GM12872 (cell line): ENCODE measurements around the gene ESRRG.

ENCODE experiments used
- TF ChIP-seq, protein P1 (sequence below): IDR thresholded peaks from 3 replicates; pipeline ENCODE4 v1.5.1; 2011; ENCODE audit warnings: low read depth, mild to moderate bottlenecking, low read length, moderate library complexity; ENCODE audit not compliant: insufficient read depth

ESRRG gene

GRCh38 chr1:216560527-216560926 is 162.7 kb downstream of the ESRRG start:
- TF ChIP-seq, protein P1, sequence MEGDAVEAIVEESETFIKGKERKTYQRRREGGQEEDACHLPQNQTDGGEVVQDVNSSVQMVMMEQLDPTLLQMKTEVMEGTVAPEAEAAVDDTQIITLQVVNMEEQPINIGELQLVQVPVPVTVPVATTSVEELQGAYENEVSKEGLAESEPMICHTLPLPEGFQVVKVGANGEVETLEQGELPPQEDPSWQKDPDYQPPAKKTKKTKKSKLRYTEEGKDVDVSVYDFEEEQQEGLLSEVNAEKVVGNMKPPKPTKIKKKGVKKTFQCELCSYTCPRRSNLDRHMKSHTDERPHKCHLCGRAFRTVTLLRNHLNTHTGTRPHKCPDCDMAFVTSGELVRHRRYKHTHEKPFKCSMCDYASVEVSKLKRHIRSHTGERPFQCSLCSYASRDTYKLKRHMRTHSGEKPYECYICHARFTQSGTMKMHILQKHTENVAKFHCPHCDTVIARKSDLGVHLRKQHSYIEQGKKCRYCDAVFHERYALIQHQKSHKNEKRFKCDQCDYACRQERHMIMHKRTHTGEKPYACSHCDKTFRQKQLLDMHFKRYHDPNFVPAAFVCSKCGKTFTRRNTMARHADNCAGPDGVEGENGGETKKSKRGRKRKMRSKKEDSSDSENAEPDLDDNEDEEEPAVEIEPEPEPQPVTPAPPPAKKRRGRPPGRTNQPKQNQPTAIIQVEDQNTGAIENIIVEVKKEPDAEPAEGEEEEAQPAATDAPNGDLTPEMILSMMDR: no peak

DNA sequence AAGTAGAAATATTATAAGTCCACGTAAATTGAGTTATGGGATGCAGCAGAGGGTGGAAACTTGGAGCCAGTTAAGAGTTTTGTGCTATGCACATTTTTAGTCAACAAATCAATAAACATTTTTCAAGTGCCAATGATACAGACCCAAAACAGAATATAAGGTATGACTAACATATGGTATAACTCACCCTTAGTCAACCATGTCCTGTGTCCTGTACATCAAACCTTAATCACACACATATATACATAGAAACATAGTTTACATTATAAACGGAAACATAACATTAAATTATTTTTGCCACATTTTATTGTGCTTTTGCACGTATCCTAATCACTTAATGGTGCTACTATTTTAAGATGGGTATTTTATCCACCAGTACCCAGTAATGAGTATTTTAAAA is 163.9 kb downstream of the ESRRG start:
- TF ChIP-seq, protein P1: no peak

DNA sequence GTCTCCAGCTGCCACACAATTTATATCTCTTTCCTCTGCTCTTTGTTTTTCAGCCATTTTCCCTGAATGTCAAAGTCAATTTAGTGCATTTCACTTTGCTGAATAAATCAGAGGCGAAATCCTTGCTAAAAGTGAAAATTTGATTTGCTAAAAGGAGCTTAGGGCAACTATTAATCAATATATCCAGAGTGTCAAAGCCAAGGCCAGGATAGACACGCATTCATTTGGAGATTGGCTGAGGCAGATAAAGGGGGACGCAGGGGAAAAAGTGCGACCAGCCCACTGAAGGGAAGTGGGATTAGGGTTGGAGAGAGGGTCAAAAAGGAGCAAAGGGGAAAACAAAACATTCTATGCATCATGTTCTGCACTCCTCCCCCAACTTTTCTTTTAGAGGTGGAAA is 167.6 kb downstream of the ESRRG start:
- TF ChIP-seq, protein P1: no peak

DNA sequence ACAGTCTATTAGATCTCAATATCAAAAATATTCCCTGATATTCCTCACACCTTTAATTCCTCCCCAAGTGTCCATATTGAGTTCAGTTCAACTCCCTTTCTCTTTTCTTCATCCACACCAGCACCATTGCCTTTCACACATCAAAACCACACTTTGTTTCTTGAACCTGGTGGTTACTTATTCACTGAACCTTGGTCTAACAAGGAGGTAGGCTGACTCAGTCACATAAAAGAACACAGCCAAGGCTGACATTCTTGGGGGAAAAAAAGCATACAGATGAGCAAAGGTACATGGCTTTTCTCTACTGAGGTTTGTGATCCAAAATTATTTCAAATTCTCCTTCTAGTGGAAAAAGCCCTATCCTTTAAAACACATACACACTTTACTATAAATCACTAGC is 168.3 kb downstream of the ESRRG start:
- TF ChIP-seq, protein P1: no peak

- TF ChIP-seq, protein P1: no peak
Observed at GRCh38 chr1:216553766-216554165, 169.5 kb downstream of the ESRRG start.

DNA sequence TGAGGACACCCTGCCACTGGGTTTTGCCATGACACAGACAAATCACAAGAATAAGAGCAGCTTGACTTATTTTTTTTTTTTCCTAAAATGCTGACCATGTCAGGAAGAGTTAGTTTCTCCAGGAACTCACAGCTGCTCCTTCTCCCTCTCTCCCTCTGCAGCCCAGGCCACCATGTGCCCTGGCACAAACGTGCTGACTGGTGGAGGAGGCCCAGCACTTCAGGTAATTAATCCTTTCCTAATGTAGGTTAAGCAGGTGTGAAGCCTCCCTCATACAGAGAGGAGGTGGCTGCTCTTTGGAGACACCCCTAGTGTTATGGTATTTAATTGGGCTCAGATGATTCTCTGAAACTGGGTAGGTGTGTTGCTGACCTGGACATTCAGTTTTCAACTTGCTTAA is 170.2 kb downstream of the ESRRG start:
- TF ChIP-seq, protein P1: no peak

DNA sequence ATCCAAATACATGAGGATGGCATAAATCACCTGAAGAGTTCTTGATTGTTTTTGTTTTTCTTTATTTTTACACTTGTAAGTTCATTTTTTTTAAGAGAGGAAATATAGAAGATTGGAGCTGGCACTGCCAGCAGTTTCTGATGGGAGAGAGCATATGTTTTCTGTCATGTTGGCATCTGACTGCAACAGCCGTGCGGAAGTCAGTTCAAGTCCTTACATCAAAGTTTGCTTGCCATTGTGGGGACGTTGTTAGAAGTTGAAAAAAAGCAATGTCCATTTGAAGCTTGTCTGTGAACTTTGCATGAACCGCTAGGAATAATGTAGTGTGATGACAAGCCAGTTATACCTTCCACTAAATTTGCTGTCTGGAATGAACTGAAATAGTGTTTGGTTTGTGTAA is 173.4 kb downstream of the ESRRG start:
- TF ChIP-seq, protein P1: no peak

DNA sequence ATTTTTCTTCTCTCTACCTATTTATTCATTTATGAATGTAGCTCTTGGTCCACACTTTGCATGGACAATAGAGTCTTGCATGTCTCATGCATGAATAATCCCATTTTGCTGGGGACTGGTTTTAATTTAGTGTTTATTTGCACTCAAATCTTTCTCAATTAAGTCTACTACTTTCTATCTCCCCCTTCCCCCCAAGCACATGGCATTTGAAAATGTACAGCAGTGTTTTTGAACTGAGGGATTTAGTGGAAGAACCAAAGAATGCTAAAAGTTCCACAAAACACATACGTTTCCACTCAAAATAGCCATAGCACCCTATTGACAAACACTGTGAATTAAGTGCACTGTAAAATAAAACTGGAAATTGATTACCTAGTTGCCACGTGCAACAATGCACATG is 180.5 kb downstream of the ESRRG start:
- TF ChIP-seq, protein P1: no peak
